Measurements from ENCODE around the gene ARHGAP8. TPM values are rescaled to one million over a fixed set of nuclear protein-coding genes. Genes with fewer than 3 reads are reported as not detected.

The ARHGAP8 gene
- polyA plus RNA-seq, 3 donors: 0.03 TPM; not detected in 2

GRCh38 chr22:44845796-44846720 lies 93.7 kb downstream of the ARHGAP8 start:
- no peak for DNase-seq
- H3K4me1 Mint-ChIP-seq: no peaks in the 10 kb centered on the region
- no peaks in the 10 kb centered on the region for H3K27me3 Mint-ChIP-seq (ENCODE audit: low read depth in 3 of 3)
- no peaks in the 10 kb centered on the region for H3K27me3 ChIP-seq (ENCODE audit: control insufficient read depth in 2 of 2, insufficient read depth in 2 of 2, low read length in 2 of 2)
- H3K9ac ChIP-seq (ENCODE audit: insufficient read depth, low read length, poor library complexity, severe bottlenecking): no peak overlapping the region
- 90% methylated on average over 21 of the region's 25 CpGs for WGBS (ENCODE audit: insufficient coverage)
- TF ChIP-seq, protein P1, sequence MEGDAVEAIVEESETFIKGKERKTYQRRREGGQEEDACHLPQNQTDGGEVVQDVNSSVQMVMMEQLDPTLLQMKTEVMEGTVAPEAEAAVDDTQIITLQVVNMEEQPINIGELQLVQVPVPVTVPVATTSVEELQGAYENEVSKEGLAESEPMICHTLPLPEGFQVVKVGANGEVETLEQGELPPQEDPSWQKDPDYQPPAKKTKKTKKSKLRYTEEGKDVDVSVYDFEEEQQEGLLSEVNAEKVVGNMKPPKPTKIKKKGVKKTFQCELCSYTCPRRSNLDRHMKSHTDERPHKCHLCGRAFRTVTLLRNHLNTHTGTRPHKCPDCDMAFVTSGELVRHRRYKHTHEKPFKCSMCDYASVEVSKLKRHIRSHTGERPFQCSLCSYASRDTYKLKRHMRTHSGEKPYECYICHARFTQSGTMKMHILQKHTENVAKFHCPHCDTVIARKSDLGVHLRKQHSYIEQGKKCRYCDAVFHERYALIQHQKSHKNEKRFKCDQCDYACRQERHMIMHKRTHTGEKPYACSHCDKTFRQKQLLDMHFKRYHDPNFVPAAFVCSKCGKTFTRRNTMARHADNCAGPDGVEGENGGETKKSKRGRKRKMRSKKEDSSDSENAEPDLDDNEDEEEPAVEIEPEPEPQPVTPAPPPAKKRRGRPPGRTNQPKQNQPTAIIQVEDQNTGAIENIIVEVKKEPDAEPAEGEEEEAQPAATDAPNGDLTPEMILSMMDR (IDR thresholded peaks at IDR 0.05): no peak
- no peaks in the 10 kb centered on the region for H3K36me3 Mint-ChIP-seq
- peaks cover 0 to 13% of the 10 kb centered on the region in 2 donors for H3K9me3 ChIP-seq (replicated peaks in 1 of 2; ENCODE audit: control insufficient read depth in 1 of 2, insufficient read depth in 1 of 2, low read length in 2 of 2)
- H2AFZ ChIP-seq (ENCODE audit: insufficient read depth, low read depth, low read length, poor library complexity, severe bottlenecking): no peak overlapping the region
- no peaks in the 10 kb centered on the region for H3K36me3 ChIP-seq (replicated peaks in 1 of 2; ENCODE audit: control insufficient read depth in 1 of 2, insufficient read depth in 2 of 2, low read length in 2 of 2)
- no peak overlapping the region for H3K4me3 Mint-ChIP-seq
- H3K9me3 Mint-ChIP-seq: peaks cover 3 to 19% (median 15%) of the 10 kb centered on the region in 7 donors
- intact Hi-C loops (cut with micrococcal nuclease): no loop called here
- H3K4me3 ChIP-seq (replicated peaks in 1 of 3; ENCODE audit: low read depth in 2 of 3, low read length in 3 of 3): no peak overlapping the region
- no peak overlapping the region for H3K27ac Mint-ChIP-seq
- H4K20me1 ChIP-seq (ENCODE audit: insufficient read depth, low read length): no peaks in the 10 kb centered on the region
- no peaks in the 10 kb centered on the region for H3K79me2 ChIP-seq (ENCODE audit: insufficient read depth, low read length)
- no peak overlapping the region for H3K27ac ChIP-seq (ENCODE audit: low read depth in 1 of 2, low read length in 2 of 2)
- H3K4me1 ChIP-seq (ENCODE audit: control insufficient read depth in 1 of 2, insufficient read depth in 2 of 2, low read length in 2 of 2): no peaks in the 10 kb centered on the region
- no peak overlapping the region for H3K4me2 ChIP-seq (replicated peaks; ENCODE audit: extremely low read depth, low read length, poor library complexity, severe bottlenecking)

- H3K4me1 ChIP-seq (ENCODE audit: control insufficient read depth in 1 of 2, insufficient read depth in 2 of 2, low read length in 2 of 2): no peaks in the 10 kb centered on the region
- H3K27me3 ChIP-seq (ENCODE audit: control insufficient read depth in 2 of 2, insufficient read depth in 2 of 2, low read length in 2 of 2): no peaks in the 10 kb centered on the region
- H3K4me1 Mint-ChIP-seq: no peaks in the 10 kb centered on the region
- no peaks in the 10 kb centered on the region for H3K36me3 Mint-ChIP-seq
- H3K9me3 ChIP-seq (replicated peaks in 1 of 2; ENCODE audit: control insufficient read depth in 1 of 2, insufficient read depth in 1 of 2, low read length in 2 of 2): peaks cover 0 to 13% of the 10 kb centered on the region in 2 donors
- H3K27ac ChIP-seq (ENCODE audit: low read depth in 1 of 2, low read length in 2 of 2): no peak overlapping the region
- H3K9me3 Mint-ChIP-seq: peaks cover 3 to 19% (median 15%) of the 10 kb centered on the region in 7 donors
- TF ChIP-seq, protein P1 (IDR thresholded peaks at IDR 0.05): no peak
- H3K9ac ChIP-seq (ENCODE audit: insufficient read depth, low read length, poor library complexity, severe bottlenecking): no peak overlapping the region
- no peak overlapping the region for H3K4me3 ChIP-seq (replicated peaks in 1 of 3; ENCODE audit: low read depth in 2 of 3, low read length in 3 of 3)
- H4K20me1 ChIP-seq (ENCODE audit: insufficient read depth, low read length): no peaks in the 10 kb centered on the region
- H3K36me3 ChIP-seq (replicated peaks in 1 of 2; ENCODE audit: control insufficient read depth in 1 of 2, insufficient read depth in 2 of 2, low read length in 2 of 2): no peaks in the 10 kb centered on the region
- no peak overlapping the region for H2AFZ ChIP-seq (ENCODE audit: insufficient read depth, low read depth, low read length, poor library complexity, severe bottlenecking)
- no peak for DNase-seq
- no peak overlapping the region for H3K27ac Mint-ChIP-seq
- H3K4me3 Mint-ChIP-seq: no peak overlapping the region
- no peaks in the 10 kb centered on the region for H3K79me2 ChIP-seq (ENCODE audit: insufficient read depth, low read length)
- no peak overlapping the region for H3K4me2 ChIP-seq (replicated peaks; ENCODE audit: extremely low read depth, low read length, poor library complexity, severe bottlenecking)
- WGBS (ENCODE audit: insufficient coverage): 91% methylated on average over 16 of the region's 16 CpGs
- H3K27me3 Mint-ChIP-seq (ENCODE audit: low read depth in 3 of 3): peaks cover 0 to 4% (median 0%) of the 10 kb centered on the region in 3 donors
- intact Hi-C loops (cut with micrococcal nuclease): no loop called here
Observed at GRCh38 chr22:44846726-44847275, 94.4 kb downstream of the ARHGAP8 start.

Measured in CD14-positive monocyte (primary cell).